C4-2B (cell line): ENCODE results near the gene IQSEC1.

Experiments used
- H3K27ac ChIP-seq: fragments of 450-650 bp; 2 replicates; pipeline ENCODE4 v1.5.1; 2017
- ZFX ChIP-seq: fragments of 450-650 bp; IDR thresholded peaks from 2 replicates; pipeline ENCODE4 v1.6.1; 2017
- TF ChIP-seq, protein P1 (sequence below): fragments of 450-650 bp; conservative IDR thresholded peaks from 2 replicates; pipeline ENCODE4 v1.5.1; 2017; ENCODE audit warnings: mild to moderate bottlenecking

The IQSEC1 gene

DNA sequence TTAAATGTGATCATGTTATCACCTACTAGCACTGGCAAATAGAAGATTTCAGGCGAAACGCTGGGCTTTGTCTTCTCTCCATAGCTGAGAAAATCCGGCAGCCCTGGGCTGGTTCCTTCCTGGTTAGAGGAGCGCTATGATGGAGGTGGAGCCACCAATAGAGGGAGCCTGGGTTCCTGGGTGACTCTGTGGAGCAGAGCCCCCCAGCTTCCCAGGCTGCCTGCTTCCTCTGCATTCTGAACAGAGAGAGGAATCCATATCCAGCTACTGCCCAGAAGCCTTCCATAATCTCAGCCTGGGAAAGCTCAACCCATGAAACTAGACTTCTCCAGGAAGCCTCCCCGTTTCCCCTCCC is 32.6 kb upstream of the IQSEC1 start:
- TF ChIP-seq, protein P1, sequence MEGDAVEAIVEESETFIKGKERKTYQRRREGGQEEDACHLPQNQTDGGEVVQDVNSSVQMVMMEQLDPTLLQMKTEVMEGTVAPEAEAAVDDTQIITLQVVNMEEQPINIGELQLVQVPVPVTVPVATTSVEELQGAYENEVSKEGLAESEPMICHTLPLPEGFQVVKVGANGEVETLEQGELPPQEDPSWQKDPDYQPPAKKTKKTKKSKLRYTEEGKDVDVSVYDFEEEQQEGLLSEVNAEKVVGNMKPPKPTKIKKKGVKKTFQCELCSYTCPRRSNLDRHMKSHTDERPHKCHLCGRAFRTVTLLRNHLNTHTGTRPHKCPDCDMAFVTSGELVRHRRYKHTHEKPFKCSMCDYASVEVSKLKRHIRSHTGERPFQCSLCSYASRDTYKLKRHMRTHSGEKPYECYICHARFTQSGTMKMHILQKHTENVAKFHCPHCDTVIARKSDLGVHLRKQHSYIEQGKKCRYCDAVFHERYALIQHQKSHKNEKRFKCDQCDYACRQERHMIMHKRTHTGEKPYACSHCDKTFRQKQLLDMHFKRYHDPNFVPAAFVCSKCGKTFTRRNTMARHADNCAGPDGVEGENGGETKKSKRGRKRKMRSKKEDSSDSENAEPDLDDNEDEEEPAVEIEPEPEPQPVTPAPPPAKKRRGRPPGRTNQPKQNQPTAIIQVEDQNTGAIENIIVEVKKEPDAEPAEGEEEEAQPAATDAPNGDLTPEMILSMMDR, result no peak; the same call in 1 of the 2 replicates
- peak overlapping the region; percentile 83 for H3K27ac ChIP-seq

DNA sequence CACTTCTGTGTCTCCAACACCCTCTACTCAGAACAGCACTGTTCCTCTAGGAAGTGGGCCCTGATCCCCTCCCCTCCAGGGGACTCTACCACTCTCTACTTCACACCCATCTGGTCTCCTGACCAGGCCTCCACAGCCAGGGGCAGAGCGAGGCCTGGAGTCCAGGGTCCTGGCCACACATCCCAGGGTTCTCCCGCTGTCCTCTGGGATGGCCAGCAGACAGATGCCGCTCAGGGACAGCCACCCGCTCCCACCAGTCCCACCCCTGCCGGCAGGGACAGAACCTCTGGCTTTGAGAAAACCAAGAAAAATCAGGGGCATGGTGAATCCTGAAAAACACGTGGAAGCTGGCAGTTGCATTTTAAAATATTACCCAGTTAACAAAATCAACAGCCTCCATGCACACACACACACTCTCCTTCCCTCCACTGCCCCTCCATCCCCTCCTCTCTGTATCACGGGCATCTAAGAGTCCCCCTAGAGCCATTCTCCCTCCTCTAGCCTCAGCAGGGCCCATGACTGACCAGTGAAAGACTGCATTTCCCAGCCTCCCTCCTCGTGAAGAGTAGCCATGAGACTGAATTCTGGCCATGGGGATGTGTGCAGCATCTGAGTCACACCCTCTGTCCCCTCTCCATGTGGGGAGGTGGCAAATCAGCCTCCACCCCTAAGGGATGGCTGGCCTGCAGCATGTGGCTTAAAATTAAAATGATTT is 32.1 kb upstream of the IQSEC1 start:
- TF ChIP-seq ZFX, result no peak
- TF ChIP-seq, protein P1, result no peak

DNA sequence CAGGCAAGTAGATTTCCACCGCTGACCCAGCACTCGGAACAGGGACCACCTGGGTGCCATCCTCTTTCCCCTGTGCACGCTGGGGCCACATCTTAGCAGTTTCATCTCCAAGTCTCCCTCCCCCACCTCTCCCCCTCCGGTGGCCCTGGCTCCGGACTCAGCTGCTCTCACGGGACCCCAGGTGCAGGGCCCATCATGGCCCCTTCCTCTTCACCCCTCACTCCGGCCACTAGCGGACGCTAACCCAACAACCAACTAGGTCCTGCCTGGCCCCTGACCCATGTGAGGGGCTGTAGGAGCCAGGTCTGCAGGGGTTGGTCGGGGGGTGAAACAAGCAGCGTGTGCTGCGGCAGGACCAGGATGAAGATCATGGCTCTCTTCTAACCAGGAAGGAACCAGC is 31.3 kb upstream of the IQSEC1 start:
- peak overlapping the region; percentile 83; the same call in 1 of the 2 replicates for H3K27ac ChIP-seq
- no peak for TF ChIP-seq ZFX

More for the DNA sequence above, 32.1 kb upstream of the IQSEC1 start:
- peak overlapping the region; percentile 83 for H3K27ac ChIP-seq

DNA sequence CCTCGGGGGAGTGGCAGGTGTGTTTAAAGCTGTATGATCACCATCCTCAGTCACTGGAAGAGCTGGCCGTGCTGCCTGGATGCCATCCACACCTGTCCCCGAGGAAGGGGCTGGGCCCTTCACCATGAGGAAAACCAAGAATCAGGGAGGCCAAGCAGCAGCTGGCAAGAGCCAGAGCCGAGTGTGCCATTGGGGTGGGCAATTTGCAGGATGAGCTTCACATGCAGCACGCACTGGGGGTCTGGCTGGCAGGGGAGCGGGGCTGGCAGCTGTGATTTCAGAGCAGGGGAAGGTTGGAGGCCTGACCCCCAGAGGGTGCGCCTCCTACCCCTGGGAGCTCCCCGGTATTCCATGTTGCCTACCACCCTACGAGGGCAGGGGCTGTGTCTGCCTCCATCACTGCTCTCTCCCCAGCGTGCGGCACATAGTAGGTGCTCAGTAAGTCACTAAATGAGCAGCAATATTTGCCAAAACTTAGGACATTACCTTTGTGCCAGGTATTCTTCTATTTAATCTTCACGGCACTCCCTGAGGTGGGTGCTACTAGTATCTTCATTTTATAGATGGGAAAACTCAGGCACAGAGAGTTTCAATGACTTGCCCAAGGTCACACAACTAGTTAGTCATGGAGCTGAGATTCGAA is 30.3 kb upstream of the IQSEC1 start:
- TF ChIP-seq, protein P1, result no peak
- TF ChIP-seq ZFX, result no peak
- H3K27ac ChIP-seq, result no peak overlapping the region

DNA sequence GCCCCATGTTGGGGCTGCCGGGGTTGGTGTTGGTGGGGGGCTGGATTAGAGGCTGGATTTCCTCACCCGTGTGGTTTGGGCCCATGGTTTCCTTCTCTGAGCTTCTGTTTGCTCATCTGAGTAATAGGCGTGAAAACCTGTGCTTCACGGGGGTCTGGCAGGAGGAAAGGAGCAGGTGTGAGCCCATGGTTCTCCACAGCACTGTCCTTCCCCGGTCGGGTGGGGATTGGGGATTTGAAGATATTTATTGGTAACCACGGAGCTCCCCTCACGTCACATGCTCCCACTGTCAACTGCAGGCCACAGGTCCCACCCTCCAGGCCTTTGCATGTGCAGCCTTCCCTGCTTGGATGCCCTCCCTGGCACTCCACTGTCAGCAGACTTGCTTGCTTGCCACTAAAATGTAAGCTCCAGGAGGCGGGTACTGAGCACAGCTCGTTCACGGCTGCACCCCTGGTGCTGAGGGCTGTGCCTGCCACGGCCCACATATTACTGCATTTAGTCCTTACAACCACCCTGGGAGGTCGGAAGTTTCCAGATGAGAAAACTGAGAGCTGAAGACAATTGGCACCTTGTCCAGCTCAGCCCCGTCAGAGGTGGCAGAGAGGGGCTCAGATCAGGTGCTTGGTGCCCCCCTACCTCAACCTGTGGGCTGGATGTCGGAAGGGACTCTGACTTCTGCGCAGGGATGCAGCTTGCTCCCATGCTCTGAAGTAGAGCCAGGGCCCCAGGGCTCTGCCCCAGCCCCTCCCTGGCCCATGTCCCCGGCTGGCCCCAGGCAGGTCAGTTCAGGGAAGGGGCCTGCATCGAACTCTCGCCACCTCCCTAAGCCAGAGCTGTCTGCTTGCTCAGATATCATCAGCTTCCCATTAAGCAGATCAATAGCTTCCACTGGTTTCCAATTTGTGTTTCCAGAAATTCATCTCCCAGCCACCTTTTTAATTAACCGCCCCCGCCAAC is 29.4 kb upstream of the IQSEC1 start:
- no peak for TF ChIP-seq ZFX
- TF ChIP-seq, protein P1, result no peak
- no peak overlapping the region for H3K27ac ChIP-seq

DNA sequence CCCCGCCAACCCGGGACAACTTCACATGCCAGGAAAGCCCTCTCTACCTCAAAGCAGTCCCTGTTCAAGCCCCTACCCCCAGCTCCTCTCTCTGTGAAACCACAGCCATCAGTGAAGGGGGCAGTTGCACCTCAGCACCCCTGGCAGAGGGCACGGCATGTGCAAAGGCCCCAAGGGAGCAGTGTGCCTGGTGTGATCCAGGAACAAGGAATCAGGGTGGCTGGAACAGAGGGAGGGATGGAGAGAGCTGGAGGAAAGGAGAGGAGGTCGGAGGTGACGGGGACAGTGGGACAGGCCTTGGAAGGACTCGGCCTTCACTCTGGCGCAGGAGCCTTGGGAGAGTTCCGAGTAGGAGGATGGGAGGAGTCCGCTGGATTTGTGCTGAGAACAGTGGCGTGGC is 26.5 kb upstream of the IQSEC1 start:
- TF ChIP-seq, protein P1, result no peak
- no peak for TF ChIP-seq ZFX
- H3K27ac ChIP-seq, result no peak overlapping the region

DNA sequence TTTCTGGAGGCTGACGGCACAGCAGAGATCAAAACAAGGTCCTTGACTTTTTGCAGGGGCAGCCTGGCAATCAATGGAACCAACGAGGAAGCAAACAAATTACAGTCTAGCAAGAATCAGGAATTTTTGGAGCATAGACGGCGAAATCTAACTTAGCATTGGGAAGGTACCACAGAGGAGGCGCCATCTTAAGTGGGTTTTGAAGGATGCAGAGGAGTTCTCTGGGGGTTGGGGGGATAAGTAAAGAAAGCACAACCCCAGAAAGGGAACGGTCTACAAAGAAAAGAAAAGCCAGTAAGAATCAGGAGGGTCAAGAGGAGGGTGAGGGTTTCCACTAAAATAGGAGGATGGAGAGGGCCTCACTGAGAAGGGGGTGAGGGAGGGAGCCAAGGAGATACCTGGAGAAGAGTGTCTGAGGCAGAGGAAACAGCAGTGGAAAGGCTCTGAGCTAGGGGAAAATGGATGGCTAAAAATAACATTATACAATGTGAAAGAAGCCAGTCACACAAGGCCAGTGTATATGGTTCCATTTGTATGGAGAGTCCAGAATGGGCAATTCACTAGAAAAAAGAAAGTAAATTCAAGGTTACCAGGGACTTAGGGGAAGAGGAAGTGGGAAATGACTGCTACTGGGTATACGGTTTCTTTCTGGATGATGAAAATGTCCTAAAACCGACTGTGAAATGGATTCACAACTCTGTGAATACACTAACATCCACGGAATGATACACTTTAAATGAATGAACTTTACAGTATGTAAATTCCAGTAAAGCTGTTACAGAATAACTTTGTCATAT is 25.2 kb upstream of the IQSEC1 start:
- TF ChIP-seq, protein P1, result no peak
- no peak for TF ChIP-seq ZFX
- no peak overlapping the region for H3K27ac ChIP-seq
